ENCODE results near the gene BPIFB1.

BPIFB1 gene

GRCh38 chr20:33273117-33273851 is 9.7 kb upstream of the BPIFB1 start:
- no peak for DNase-seq (ENCODE audit: extremely low read depth, insufficient read length)
- H3K27me3 ChIP-seq (replicated peaks; ENCODE audit: control insufficient read depth, insufficient read depth, low read length), result peaks cover 5% of the 10 kb centered on the region
- no peak overlapping the region for H3K4me3 ChIP-seq (replicated peaks; ENCODE audit: low read depth, low read length)

GRCh38 chr20:33275215-33275614 is 7.8 kb upstream of the BPIFB1 start:
- Histone ChIP-seq H3K27me3 (replicated peaks; ENCODE audit: control insufficient read depth, insufficient read depth, low read length) (peaks cover 6% of the 10 kb centered on the region), H3K4me3 (replicated peaks; ENCODE audit: low read depth, low read length) (no peak overlapping the region), H3K36me3 (ENCODE audit: control insufficient read depth, insufficient read depth, low read length) (no peaks in the 10 kb centered on the region)
- no peak for TF ChIP-seq CTCF (IDR thresholded peaks at IDR 0.05; ENCODE audit: insufficient read depth, low read length, poor library complexity, severe bottlenecking)
- DNase-seq (ENCODE audit: extremely low read depth, insufficient read length), result no peak

More at GRCh38 chr20:33273117-33273851, 9.7 kb upstream of the BPIFB1 start:
- H3K36me3 ChIP-seq (ENCODE audit: control insufficient read depth, insufficient read depth, low read length), result no peaks in the 10 kb centered on the region
- no peak for TF ChIP-seq CTCF (IDR thresholded peaks at IDR 0.05; ENCODE audit: insufficient read depth, low read length, poor library complexity, severe bottlenecking)

- H3K27me3 ChIP-seq (replicated peaks; ENCODE audit: control insufficient read depth, insufficient read depth, low read length), result peaks cover 7% of the 10 kb centered on the region
- H3K4me3 ChIP-seq (replicated peaks; ENCODE audit: low read depth, low read length), result no peak overlapping the region
- no peak for TF ChIP-seq CTCF (IDR thresholded peaks at IDR 0.05; ENCODE audit: insufficient read depth, low read length, poor library complexity, severe bottlenecking)
- no peaks in the 10 kb centered on the region for H3K36me3 ChIP-seq (ENCODE audit: control insufficient read depth, insufficient read depth, low read length)
- DNase-seq (ENCODE audit: extremely low read depth, insufficient read length), result no peak
Observed at GRCh38 chr20:33275871-33276270, 7.1 kb upstream of the BPIFB1 start.

DNA sequence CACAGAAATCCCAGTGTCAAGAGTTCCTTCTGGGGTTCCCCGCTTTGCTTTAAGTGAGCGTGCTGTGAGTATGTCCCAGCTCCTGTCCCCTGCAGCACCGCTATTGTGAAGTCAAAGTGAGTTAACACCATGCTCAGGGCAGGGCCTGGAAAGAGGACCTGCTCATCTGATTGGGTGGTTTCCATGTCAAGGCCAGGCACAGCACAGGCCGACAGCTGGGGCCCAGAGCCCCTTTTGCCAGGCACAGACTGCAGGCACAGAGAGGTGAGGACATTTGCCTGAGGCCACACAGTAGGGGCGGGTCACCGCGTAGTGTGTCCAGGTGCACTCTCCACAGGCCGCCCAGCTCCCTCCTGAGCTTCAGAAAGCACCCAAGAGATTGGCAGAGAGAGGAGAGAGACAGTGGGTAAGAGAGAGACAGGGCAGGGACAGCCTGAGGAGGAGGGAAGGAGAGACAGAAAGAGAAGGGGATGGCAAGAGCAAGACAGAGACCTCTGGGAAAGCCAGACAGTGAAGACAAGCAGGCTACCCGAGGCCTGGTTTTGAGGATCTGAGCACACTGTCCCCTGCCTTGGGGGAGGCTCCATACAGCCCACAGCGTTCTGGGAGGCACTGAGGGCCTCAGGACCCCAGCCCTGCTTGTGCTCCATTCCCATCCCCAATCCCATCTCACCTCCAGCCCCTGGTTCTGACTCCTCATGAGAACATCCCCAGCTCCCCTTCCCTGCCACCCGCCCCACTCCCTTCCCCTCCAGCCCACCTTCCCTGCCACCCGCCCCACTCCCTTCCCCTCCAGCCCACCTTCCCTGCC is 6.5 kb upstream of the BPIFB1 start:
- no peaks in the 10 kb centered on the region for H3K36me3 ChIP-seq (ENCODE audit: control insufficient read depth, insufficient read depth, low read length)
- peaks cover 7% of the 10 kb centered on the region for H3K27me3 ChIP-seq (replicated peaks; ENCODE audit: control insufficient read depth, insufficient read depth, low read length)
- no peak for DNase-seq (ENCODE audit: extremely low read depth, insufficient read length)
- no peak overlapping the region for H3K4me3 ChIP-seq (replicated peaks; ENCODE audit: low read depth, low read length)
- no peak for TF ChIP-seq CTCF (IDR thresholded peaks at IDR 0.05; ENCODE audit: insufficient read depth, low read length, poor library complexity, severe bottlenecking)

GRCh38 chr20:33277471-33278441 is 5.3 kb upstream of the BPIFB1 start:
- DNase-seq (ENCODE audit: extremely low read depth, insufficient read length), result no peak
- no peaks in the 10 kb centered on the region for H3K36me3 ChIP-seq (ENCODE audit: control insufficient read depth, insufficient read depth, low read length)
- no peak overlapping the region for H3K4me3 ChIP-seq (replicated peaks; ENCODE audit: low read depth, low read length)
- no peak for TF ChIP-seq CTCF (IDR thresholded peaks at IDR 0.05; ENCODE audit: insufficient read depth, low read length, poor library complexity, severe bottlenecking)
- peaks cover 4% of the 10 kb centered on the region for H3K27me3 ChIP-seq (replicated peaks; ENCODE audit: control insufficient read depth, insufficient read depth, low read length)
